GM10266 (cell line): ENCODE measurements around the gene NPEPL1.

ENCODE experiments used
- DNase-seq: peaks from one replicate; pipeline ENCODE4 v3.0.0; 2012; ENCODE audit errors: extremely low spot score
- CTCF ChIP-seq: IDR thresholded peaks from 2 replicates; pipeline ENCODE4 v1.5.1; 2012; ENCODE audit warnings: mild to moderate bottlenecking, low read depth; ENCODE audit not compliant: control insufficient read depth, insufficient read depth; ENCODE audit errors: missing control alignments

Gene NPEPL1

DNA sequence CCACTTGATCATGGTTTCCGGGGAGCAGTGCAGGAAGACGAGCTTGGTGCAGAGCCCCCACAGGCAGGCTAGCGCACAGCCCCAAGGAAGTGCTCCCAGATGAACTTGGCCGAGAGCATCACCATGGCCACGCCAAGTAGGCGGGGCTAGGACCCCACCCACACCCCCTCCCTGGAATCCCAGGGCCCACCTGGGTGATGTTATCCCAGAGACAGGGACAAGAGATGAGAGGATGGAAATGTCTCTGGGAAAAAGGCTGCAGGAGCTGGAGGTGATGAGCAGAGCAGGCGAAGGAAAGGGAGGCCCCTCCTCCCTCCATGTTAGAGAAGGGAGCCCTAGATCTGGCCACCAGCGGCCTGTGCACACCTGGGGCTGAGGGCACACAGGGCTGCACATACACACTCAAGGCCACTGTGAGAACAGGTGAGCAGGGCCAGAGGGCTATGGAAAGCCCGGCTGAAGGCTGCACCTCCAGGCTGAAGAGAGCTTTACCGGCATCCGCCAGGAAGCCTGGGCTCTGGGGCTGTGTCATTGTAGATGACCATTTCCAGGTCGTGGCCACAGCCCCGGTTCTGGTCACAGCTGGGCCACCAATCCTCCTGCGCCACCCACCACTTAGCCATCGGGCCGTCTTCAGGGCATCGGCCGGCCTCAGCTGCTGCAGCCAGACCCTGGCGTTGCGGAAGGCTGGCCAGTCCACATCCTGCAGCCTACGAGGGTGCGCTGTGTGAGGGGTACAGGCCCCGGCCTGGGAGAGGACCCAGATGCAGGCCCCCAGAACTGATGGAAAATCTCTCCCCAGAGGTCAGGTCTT, 24.9 kb downstream of the NPEPL1 start:
- no peak for TF ChIP-seq CTCF
- DNase-seq: no peak

DNA sequence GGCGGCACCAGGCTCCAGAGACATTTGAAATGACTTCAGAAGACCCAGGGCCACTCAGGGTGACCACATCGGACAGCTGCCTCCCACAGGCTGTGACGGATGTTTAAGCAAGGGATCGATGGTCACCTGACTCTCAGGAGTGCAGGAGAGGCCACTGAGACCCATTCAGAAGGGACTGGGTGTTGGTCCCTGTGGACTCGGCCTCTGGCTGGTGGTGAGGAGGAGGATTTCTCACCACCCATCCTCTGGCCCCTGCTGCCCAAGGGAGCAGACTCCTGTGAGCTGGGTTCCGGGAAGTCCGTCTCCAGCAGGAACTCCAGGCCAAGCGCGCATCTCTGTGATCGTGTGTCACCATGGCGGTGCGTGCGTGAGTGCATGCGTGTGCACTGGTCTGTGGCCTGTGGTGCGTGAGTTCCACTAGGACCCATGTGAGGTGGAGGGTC, 25.5 kb downstream of the NPEPL1 start:
- no peak for DNase-seq
- TF ChIP-seq CTCF: no peak

- no peak for TF ChIP-seq CTCF
- DNase-seq: no peak
These were observed 26.1 kb downstream of the NPEPL1 start for GRCh38 chr20:58718729-58719128.

- no peak for TF ChIP-seq CTCF
- DNase-seq: no peak
These were observed 26.7 kb downstream of the NPEPL1 start for GRCh38 chr20:58719258-58719657.

DNA sequence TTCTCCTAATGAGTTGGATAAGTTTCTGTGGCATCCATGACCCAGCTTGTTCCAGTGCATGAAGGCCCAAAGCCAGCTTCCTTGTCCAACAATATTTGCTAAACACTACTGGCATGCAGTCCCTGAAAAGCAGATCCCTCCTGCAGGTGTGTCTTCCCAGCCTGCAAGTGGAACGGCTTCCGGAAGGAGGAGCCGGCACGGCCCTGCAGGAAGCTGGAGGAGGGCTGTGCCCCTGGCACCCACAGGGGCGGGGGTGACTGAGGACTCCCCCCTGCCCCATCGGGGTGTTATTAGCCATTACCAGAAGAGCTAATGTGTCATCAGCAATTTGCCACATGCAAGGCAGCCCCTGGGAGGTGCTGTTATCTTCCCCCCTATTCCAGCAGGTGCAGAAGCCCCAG, 27.4 kb downstream of the NPEPL1 start:
- no peak for TF ChIP-seq CTCF
- no peak for DNase-seq

- no peak for TF ChIP-seq CTCF
- DNase-seq: no peak
These were observed 28.3 kb downstream of the NPEPL1 start for GRCh38 chr20:58720890-58721289.

DNA sequence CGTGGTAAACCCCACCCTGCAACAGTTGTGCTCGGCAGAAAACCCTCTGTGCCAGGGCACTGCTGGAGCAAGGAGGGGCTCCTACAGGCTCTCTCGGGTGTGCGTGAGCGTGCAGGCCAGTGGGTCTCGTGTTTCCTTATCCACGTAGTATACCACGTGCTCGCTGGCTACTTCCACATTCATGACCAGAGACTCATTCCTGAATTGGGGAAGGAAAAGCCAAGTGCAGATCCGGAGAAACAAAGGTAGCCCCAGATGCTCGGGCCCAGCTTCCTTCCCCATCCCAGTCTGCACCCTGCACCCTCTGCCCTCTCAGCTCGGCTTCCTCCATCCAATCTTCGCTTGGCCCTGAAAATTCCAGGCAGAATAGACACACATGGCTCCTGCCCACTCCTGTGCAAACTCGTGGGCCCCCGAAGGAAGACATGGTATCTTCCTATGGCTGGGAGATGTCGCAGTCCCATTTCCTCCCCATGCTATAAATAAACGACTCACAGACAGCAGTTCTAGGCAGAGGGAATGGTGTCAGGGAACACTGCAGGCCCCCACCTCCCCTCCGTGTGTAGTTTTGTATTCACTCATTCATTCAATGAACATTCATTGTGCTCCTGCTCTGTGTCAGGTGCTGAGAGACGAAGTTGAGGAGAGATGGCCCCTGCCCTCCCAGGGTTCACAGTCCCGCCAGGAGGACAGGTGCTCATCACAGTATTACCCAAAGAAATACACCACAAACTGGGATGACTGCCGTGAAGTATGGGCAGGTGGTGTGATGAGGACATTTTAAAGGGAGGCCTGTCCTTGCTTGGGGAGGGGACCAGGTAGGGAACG, 29.6 kb downstream of the NPEPL1 start:
- TF ChIP-seq CTCF: no peak
- no peak for DNase-seq
